CD4-positive, alpha-beta T cell treated with Interleukin-4 for 1 hour (primary cell): ENCODE data around the gene OR4S2.

Experiments
- DNase-seq, 2 donors: peaks; one replicate each; pipeline ENCODE4 v3.0.0-alpha.2; 2020 to 2022

The OR4S2 gene

DNA sequence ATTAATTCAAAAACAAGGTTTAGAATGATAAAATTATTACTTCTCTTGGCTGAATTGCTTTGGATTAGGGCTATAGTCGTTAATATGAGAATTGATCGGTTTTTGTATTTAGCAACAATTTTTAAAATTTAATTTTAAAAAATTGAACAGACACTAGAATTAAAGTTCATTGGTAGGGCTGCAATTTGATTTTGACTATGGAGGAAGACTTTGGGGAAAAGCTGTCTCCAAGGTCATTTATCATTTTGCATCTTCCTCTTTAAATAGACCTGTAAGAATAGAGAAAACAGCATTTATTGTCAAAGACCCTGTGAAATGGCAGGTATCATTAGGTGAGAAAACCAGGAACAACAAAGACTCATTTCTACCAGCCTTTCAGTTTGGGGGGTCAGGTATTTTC, at the start of gene OR4S2:
Gene OR4S2 (plus strand): TSS at position 301 of the 400 bp plus-strand sequence. CDS start 2,577 bp downstream, outside the sequence.
- no peak for DNase-seq

GRCh38 chr11:55607545-55607944, 40.6 kb upstream of the OR4S2 start, which contains the start of gene OR4C11:
Gene OR4C11, minus strand, starts transcription at chr11:55607645. Its CDS starts 3,272 bp downstream, at chr11:55604373.
- no peak for DNase-seq

DNA sequence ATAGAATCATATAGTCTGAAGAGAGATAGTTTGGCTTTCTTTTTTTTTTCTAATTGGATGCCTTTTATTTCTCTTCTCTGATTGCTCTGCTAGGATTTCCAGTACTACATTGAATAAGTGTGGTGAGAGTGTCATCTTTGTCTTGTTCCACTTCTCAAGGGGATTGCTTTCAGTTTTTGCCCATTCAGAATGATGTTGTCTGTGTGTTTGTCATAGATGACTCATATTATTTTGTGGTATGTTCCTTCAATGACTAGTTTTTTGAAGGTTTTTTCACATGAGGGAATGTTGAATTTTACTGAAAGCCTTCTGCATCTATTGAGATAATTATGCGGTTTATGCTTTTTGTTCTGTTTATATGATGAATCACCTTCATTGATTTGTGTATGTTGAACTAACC, 23.6 kb upstream of the OR4S2 start:
- no peak for DNase-seq

DNA sequence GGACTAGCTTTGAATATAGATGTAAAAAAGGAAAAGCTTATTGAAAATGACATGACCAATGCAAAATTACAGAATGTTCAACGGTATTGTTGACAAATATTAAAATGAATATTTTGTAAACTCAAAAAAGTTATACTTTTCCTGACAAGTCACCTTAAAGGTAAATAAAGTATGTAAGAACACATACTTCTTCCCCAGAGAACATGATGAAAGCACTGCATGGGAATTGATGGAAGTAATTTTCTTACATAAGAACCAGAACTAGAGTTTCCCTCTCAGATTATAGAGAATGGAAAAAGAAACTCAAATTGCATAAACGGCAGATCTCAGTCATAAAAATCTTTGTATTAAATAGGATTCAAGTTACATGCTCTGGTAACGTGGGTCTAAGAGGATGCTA, 13.3 kb upstream of the OR4S2 start, which contains the start of gene OR4P4:
Gene OR4P4 (plus strand): TSS at position 301 of the 400 bp plus-strand sequence.
- no peak for DNase-seq

- DNase-seq, result no peak
Observed at GRCh38 chr11:55652560-55652959, 4.4 kb downstream of the OR4S2 start.

DNA sequence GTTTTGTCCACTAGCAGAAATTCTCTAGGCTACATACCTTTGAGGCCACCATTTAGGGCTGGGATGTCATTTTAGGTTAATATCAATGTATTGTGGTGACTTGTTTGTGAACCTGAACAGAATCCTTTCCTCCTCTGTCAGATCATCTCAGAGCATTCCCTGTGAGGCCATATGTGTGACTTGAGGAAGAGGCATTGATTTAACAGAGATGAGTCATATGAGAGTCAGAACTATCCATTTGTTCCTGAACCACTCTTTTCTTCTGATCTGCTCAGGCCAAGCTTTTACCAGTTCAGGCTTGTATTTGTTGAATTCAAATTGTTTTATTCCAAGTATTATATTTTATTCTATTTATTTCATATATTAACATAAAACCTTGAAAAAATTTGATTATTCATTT, 7.0 kb downstream of the OR4S2 start:
- no peak for DNase-seq

DNA sequence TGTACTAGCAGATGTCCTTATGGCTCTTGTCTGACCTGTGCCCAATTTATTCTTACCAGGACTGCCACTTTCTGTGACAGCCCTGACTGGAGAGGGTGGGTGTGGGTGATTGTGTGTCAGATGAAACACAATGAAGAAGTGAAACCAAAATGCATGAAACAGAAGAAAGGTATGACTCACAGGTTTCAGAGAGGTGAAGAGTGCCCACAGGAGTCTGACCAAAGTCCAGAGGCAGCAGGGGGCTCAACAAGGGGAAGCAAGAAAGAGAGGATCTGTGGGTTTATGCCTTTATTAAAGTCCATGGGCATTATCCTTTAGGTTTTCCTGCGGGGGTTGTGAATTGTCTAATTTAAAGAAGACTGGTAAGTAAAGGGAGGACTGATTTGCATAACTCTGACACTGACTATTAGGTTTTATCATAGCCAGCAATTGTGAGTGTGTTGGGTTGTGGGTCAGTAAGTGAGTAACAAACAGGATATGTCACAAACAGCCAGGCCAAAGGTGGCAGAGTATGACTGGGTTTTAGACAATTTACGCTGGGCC, 10.0 kb downstream of the OR4S2 start:
- no peak for DNase-seq

- no peak for DNase-seq
Observed at GRCh38 chr11:55658608-55659007, 10.5 kb downstream of the OR4S2 start.

DNA sequence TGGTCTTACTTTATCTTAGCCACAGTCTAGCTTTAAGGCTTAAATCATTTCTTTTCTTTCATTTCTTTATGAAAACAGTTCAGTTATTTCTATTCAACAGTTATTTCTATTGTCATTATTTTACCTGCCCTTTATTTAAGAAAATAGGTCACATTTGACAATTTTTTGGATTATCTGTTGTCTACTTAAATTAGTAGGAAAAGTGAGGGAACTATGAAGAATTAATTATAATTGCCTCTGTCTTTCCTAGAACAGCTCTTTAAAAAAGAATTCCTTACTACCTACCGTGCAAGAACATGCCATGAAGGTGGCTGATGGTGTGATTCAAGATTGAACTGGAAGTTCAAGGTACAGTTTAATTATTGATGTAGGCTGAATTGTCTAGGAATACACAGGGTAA, 13.8 kb downstream of the OR4S2 start, which contains the start of gene OR4C6:
Gene OR4C6 (plus strand): TSS at position 301 of the 400 bp plus-strand sequence. CDS start 2,966 bp downstream, outside the sequence.
- DNase-seq, result no peak

DNA sequence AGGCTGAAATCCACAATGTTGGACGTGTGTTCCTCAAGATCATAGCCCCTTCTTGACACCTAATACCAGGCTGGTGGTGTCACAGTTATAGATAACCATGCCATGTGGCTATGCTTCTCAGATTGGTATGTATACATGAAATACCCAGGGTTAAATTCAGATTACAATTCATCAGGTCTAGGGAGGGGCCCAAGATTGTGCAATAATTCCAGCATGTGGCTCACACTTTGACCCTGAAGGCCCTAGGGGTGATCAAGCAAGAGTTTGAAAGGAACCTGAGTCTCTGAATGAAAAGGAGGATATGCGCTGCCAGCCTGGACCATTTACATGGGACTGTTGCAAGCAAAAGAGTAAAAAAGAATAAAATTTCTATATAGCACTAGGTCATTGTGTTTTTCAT, 21.2 kb downstream of the OR4S2 start:
- no peak for DNase-seq

- DNase-seq, result no peak
Observed at GRCh38 chr11:55673860-55674259, 25.7 kb downstream of the OR4S2 start.

GRCh38 chr11:55697817-55698216, 49.7 kb downstream of the OR4S2 start:
- DNase-seq, result no peak

DNA sequence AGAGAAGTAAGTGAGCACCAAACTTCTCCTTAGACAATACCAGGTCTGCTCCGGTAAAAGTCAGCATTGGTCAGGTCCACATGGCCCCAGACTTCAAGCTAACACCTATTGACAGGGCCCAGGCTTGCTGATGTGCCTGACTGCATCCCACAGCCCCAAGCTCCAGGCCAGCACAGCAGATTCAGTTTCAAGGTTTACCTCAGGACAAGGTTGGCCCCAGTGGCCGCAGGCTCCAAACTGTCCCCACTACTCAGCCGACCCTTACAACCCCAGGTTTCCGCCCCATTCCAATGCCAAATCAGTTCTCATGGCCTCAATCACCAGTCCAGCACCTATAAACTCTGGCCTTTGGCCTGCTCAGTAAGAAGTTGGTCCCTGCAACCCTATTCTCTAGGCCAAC, 53.3 kb downstream of the OR4S2 start:
- no peak for DNase-seq
